CD4-positive, alpha-beta T cell (primary cell): ENCODE measurements around the gene CYTH4. TPM values are rescaled to one million over a fixed set of nuclear protein-coding genes. Genes with fewer than 3 reads are reported as not detected.

Experiments
- ATAC-seq: fragments of 200-7000 bp; cut with Tn5 transposase; one replicate; pipeline ENCODE4 v1.10.0; 2022; ENCODE audit warnings: mild to moderate bottlenecking; ENCODE audit not compliant: poor library complexity
- CTCF ChIA-PET: fragments of 350-600 bp; sonication (Branson Sonifier 250); formaldehyde crosslinking; loops from one replicate; lab custom pipeline; 2021; ENCODE audit warnings: antibody characterized with exemption, inconsistent platforms; lab: Charles Lee
- POLR2A ChIA-PET: fragments of 350-600 bp; sonication (Branson Sonifier 250); formaldehyde crosslinking; loops from one replicate; lab custom pipeline; 2021; ENCODE audit warnings: antibody characterized with exemption, inconsistent platforms; lab: Charles Lee
- DNase-seq, 14 experiments: peaks; one replicate each; pipeline ENCODE4 v3.0.0-alpha.2; 2013 to 2020; ENCODE audit warnings: mixed read lengths in 2 of 14
- H3K27ac ChIP-seq, 2 donors: one replicate each; pipeline versions ENCODE4 v1.5.1 to v1.7.0; 2013; ENCODE audit warnings: low read length in 2 of 2, low read depth in 1 of 2, mild to moderate bottlenecking in 1 of 2
- H3K27me3 ChIP-seq, 2 experiments: 1 replicate in 1 of 2; 2 replicates in 1 of 2; pipeline versions ENCODE4 v1.6.1 to v1.7.0; 2013; ENCODE audit warnings: low read length in 2 of 2, control low read depth in 1 of 2, mild to moderate bottlenecking in 1 of 2, moderate library complexity in 1 of 2; ENCODE audit not compliant: insufficient read depth in 2 of 2, control insufficient read depth in 1 of 2
- H3K36me3 ChIP-seq: one replicate; pipeline ENCODE4 v1.6.1; 2013; ENCODE audit warnings: low read length, control low read depth; ENCODE audit not compliant: insufficient read depth
- H3K4me1 ChIP-seq: one replicate; pipeline ENCODE4 v1.6.1; 2013; ENCODE audit warnings: low read length, control low read depth; ENCODE audit not compliant: insufficient read depth
- H3K4me3 ChIP-seq: one replicate; pipeline ENCODE4 v1.5.1; 2013; ENCODE audit warnings: mild to moderate bottlenecking, low read length, moderate library complexity
- H3K9me3 ChIP-seq, 2 experiments: 1 replicate in 1 of 2; 2 replicates in 1 of 2; pipeline versions ENCODE4 v1.6.1 to v1.7.0; 2013; ENCODE audit warnings: low read length in 2 of 2, mild to moderate bottlenecking in 2 of 2, control low read depth in 1 of 2, moderate library complexity in 1 of 2; ENCODE audit not compliant: control insufficient read depth in 1 of 2, insufficient read depth in 1 of 2
- H3K27ac Mint-ChIP-seq: one replicate; pipeline ENCODE4 v1.8.0; 2020; ENCODE audit warnings: mixed read lengths
- H3K27me3 Mint-ChIP-seq: one replicate; pipeline ENCODE4 v1.8.0; 2021; ENCODE audit warnings: mixed read lengths
- H3K36me3 Mint-ChIP-seq: one replicate; pipeline ENCODE4 v1.8.0; 2021; ENCODE audit warnings: low read depth, mixed read lengths
- H3K4me1 Mint-ChIP-seq: one replicate; pipeline ENCODE4 v1.8.0; 2021; ENCODE audit warnings: low read depth, mixed read lengths
- H3K4me3 Mint-ChIP-seq: one replicate; pipeline ENCODE4 v1.8.0; 2020; ENCODE audit warnings: mild to moderate bottlenecking, mixed read lengths
- H3K9me3 Mint-ChIP-seq: one replicate; pipeline ENCODE4 v1.8.0; 2020; ENCODE audit warnings: mixed read lengths
- CTCF ChIP-seq: fragments of 200-600 bp; IDR thresholded peaks from one replicate; pipeline ENCODE4 v1.8.0; 2022; ENCODE audit warnings: antibody characterized with exemption, mild to moderate bottlenecking
- intact Hi-C, 2 experiments: fragments of 100-400 bp; cut with DNase I in 1 of 2; cut with micrococcal nuclease in 1 of 2; formaldehyde crosslinking; loops; one replicate each; pipeline versions ENCODE4 v1.15.1 to v1.9.0; 2023 to 2025; cut with DNase I, micrococcal nuclease
- total RNA-seq, 174 experiments: library from RNA in 2 of 174; stranded (reverse) in 2 of 174; gene quantifications; one replicate each; pipeline ENCODE4 v1.2.3 and lab custom pipeline; 2021 to 2026

The CYTH4 gene
- total RNA-seq, 2 experiments from 2014 or later = 134 to 138 TPM

- Mint-ChIP-seq H3K4me1 (no peaks in the 10 kb centered on the region), H3K36me3 (no peaks in the 10 kb centered on the region), H3K27me3 (no peaks in the 10 kb centered on the region), H3K4me3 (no peak overlapping the region), H3K27ac (no peak overlapping the region), H3K9me3 (no peaks in the 10 kb centered on the region)
- ChIA-PET POLR2A (no interaction called here), CTCF (no interaction called here)
- no peak for TF ChIP-seq CTCF
- Histone ChIP-seq H3K36me3 (no peaks in the 10 kb centered on the region), H3K27ac (no peak overlapping the region), H3K27me3 (no peaks in the 10 kb centered on the region), H3K4me3 (no peak overlapping the region), H3K9me3 (no peaks in the 10 kb centered on the region), H3K4me1 (no peaks in the 10 kb centered on the region)
- intact Hi-C loops = no loop called here
- DNase-seq = no peak
- no peak for ATAC-seq
Measured at GRCh38 chr22:37363261-37363992, 81.1 kb downstream of the CYTH4 start.

Other genes with a start within 250 kb of the CYTH4 start
- gene KCTD17, start 230.8 kb upstream of the CYTH4 start, total RNA-seq = 10 to 100 TPM; 17.3 to 17.9 TPM
- gene TMPRSS6, start 172.8 kb upstream of the CYTH4 start, total RNA-seq = under 1 TPM; 0.19 to 0.39 TPM
- gene IL2RB, start 132.6 kb upstream of the CYTH4 start, total RNA-seq = 10 to 100 TPM; 47.5 to 49.6 TPM
- 10 to 100 TPM; 11.9 to 12.1 TPM for gene C1QTNF6, start 94.3 kb upstream of the CYTH4 start, total RNA-seq
- 1 to 10 TPM; 1.9 to 2.1 TPM for gene SSTR3, start 70.0 kb upstream of the CYTH4 start, total RNA-seq
- gene RAC2, start 38.2 kb upstream of the CYTH4 start, total RNA-seq = 100 to 1,000 TPM; 174 to 180 TPM
- under 1 TPM; 0.05 to 0.20 TPM for gene ELFN2, start 145.0 kb downstream of the CYTH4 start, total RNA-seq
- 10 to 100 TPM; 85.1 to 89.9 TPM for gene MFNG, start 203.9 kb downstream of the CYTH4 start, total RNA-seq
- under 1 TPM; 0.20 to 0.63 TPM for gene CARD10, start 236.9 kb downstream of the CYTH4 start, total RNA-seq